HUDEP-2 (cell line): Measurements from ENCODE around the gene PRODH2.
"Not testable (repeated sequence)": the region's sequence is repeated elsewhere in the genome, so short reads cannot be mapped to it uniquely, and the experiment has no call there.

ENCODE experiments used
- DNase-seq, 76 experiments: peaks; one replicate each; lab custom pipeline; 2025; ENCODE audit not compliant: unreplicated experiment in 76 of 76; lab: John Stamatoyannopoulos, UW

The PRODH2 gene

GRCh38 chr19:35797663-35798062, 15.0 kb downstream of the PRODH2 start:
- DNase-seq = peak in 61 of 76 experiments; percentile 18 to 90 (median 65)

DNA sequence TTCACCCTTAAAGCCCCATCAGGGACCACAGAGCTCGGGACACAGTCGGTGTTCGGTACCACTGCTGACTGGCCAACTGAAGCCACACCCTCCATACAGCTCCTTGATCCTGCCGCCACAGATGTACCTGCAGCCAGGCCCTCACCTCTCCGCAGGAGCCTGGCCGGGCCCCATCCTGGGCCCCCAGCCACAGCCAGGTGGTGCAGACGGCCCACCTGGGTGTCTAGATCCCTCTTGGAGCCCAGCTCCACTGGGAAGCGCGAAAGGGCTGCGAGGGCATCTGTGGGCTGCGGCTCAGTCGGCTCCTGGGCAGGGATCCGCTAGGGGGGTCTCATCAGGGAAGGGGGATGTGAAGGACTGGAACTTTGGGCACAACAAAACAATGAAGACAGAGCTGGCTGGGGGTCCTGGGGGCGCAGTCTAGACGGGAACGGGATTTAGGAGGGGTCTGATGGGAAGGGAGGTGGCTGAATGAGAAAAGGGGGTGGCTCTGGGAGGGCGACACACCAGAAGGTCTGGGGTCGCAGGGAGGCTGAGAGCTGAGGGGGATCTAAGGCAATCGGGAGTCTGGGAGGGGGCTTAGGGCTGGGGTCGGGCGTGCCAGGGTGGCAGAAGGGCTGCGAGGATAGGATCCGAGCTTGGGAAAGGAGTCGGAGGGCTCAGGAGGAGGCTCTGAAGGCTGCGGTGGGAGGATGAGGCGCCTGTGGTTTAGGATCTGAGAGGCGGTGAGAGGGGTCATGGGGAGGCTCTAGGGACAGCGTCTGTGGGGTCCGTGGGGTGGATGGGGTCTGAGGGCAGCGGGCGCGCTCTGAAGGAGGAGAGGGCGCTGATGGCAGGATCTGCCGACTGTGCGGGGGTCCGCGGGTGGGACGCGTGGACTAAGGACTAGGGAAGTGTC, 15.8 kb downstream of the PRODH2 start:
- no peak for DNase-seq

GRCh38 chr19:35795564-35795963, 17.1 kb downstream of the PRODH2 start:
- not testable (repeated sequence) for DNase-seq

- peak in 28 of 76 experiments; percentile 8 to 48 (median 27) for DNase-seq
Measured at GRCh38 chr19:35793381-35794165, 19.1 kb downstream of the PRODH2 start.

DNA sequence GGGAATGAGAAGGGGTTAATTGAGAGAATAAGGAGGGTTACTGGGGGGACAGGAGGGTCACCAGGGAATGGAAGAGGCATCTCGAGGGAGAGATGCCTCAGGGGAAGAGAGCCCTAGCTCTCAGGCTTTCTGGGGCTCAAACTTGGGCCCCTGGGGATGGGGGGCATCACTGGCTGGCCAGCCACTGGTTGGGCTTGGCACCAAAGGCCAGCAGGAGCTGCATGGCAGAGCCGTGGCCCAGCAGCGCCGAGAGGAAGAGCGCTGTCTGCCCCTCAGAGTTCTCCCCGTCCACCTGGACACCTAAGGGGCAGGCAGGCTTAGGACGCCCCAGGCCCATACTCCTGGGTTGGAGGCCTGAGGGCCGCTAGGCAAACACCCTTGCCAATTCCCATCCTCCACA, 19.8 kb downstream of the PRODH2 start:
- no peak for DNase-seq

- DNase-seq = no peak
Measured at GRCh38 chr19:35792312-35792711, 20.3 kb downstream of the PRODH2 start.

- no peak for DNase-seq
Measured at GRCh38 chr19:35791814-35792279, 20.8 kb downstream of the PRODH2 start.

DNA sequence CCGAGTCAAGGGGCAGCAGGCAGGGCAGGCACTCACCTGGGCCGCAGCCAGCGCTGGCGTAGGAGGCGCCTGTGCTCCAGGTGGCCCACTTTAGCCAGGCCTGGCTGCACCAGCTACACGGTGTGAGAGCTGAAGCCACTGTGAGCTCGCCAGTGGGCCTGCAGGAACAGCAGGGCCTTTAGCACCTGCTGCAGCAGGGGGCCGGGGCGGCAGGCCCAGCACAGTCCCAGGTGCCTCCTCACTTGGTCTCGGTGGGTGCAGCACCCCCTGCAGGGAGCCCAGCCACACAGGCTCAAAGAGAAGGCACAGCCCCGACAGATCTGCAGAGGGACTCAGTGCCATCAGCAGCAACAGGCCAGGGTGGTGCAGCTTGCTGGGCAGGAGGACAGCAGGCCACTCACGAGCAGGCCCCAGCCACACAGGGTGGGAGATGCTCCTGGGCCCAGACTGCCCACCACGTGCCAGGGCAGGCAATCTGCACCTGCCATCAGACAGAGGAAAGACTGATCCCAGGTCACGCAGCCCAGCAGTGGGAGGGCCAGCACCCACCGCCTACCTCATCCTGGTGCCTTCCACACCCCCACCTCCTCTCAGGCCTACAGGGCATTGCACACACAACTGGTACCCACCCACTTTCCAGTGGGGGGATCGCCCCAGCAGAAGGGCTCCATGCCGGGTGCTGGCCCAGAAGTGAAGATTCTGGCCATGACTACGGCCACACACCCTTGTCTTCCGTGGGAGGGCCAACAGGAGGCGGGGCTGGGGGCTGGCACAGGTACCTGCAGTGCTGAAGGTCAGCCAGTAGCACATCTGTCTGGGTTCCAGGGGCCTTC, 21.4 kb downstream of the PRODH2 start:
- peak in 3 of 76 experiments; percentile 7 to 21 (median 16) for DNase-seq

DNA sequence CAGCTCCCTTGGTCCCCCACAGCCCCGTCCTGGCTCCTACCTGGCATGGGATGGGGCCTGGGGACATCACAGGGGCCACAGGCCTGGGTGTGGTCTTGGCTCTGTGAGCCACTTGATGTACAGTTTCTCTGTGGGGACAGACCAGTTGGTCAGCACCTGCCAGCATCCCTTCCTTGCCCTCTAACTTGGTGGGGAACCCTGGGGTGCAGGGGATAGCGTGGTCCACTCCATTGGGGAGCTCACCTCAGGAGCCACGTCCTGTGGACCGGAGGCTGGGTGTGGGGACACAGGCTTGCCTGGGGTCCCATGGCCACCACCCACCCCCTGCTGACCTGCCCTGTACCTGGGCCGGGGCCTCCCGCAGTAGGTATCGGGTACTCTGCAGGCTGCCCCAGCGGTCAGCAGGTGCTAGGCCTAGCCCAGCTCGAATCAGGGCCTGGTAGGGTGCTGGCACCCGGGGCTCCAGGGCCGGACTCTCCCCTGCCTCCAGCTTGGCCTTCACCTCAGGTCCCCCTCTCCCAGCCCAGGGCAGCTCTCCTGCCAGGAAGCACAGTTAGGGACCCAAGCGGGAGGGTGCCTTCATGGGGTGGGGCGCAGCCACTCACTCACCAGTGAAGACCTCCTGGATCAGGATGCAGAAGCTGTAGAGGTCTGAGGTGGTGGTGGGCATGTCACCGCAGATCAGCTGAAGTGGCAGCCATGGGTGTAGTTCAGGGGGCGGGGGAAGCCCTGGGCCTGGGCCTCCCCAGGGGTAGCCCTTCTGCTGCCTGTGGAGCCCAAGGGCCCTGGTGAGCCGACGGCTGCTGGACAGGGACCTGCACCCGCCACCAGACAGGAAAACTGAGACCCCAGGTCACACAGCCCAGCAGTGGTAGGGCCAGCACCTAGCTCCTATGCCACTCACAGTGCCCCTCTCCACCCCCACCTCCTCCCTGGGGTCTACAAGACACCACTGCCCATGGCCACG, 22.4 kb downstream of the PRODH2 start:
- no peak for DNase-seq

DNA sequence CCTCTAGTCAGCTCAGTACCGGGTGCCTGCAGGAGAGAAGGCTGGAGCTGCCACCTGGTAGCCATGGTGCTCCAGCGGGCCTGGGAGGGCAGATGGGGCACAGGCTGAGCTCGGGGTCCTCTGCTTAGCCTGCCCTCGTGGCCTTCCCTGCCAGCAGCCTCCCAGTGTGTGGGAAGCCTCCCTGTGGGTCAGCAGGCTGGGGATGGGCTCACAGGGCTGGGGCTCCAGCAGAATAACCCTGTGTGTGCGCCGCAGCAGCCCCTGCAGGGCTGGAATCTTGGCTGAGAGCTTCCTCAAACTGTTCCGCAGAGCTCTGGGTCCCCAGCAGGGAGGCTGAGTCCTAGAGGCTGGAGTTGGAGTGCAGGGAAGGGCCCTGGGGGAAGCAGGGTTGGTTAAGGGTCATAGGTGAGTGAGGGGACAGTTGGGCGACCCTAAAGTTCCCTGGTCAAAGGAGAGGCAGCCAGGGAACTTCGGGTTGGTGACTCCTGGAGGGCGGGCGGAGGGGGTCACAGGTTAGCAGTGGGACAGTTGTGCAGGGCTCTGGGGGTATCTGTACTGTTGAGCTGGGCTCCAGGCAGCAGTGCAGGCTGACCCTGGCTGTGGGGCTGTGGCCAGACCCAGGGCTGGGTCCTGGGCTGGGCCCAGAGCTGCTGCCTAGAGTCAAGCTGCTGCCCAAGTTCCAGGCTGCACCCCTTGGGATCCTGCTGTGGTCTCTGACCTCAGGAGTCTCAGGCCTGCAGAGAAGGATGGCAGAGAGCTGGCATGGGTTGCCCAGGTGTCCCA, 23.3 kb downstream of the PRODH2 start:
- no peak for DNase-seq

- no peak for DNase-seq
Measured at GRCh38 chr19:35788205-35788960, 24.3 kb downstream of the PRODH2 start.

GRCh38 chr19:35787227-35787799, 25.3 kb downstream of the PRODH2 start:
- DNase-seq = no peak

DNA sequence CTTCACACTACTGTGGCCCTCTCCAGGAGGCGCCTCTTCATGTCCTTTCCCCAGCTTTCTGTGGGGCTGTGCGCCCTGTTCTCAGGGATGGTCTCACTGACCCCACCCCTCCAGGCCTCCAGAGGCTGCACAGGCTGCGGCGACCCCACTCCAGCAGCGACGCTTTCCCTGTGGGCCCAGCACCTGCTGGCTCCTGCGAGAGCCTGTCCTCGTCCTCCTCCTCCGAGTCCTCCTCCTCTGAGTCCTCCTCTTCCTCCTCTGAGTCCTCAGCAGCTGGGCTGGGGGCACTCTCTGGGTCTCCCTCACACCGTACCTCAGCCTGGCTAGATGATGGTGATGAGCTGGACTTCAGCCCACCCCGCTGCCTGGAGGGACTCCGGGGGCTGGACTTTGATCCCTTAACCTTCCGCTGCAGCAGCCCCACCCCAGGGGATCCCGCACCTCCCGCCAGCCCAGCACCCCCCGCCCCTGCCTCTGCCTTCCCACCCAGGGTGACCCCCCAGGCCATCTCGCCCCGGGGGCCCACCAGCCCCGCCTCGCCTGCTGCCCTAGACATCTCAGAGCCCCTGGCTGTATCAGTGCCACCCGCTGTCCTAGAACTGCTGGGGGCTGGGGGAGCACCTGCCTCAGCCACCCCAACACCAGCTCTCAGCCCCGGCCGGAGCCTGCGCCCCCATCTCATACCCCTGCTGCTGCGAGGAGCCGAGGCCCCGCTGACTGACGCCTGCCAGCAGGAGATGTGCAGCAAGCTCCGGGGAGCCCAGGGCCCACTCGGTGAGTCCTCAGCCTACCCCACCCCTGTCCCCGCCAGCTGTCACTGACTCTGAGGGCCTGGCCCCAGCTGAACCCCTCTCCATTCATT, 26.1 kb downstream of the PRODH2 start:
- no peak for DNase-seq

DNA sequence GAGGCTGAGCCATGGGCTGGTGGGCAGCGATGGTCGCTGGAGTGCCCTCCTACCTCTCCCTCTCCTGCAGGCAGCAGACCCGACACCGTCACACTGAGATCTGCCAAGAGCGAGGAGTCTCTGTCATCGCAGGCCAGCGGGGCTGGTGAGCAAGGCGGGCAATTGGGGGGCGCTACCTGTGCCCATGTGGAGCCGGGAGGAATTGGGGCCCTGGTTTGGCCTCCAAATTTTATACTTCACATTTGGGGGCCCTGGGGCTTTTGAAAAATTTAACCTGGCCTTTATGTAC, 27.4 kb downstream of the PRODH2 start:
- no peak for DNase-seq

GRCh38 chr19:35784503-35785338, 27.9 kb downstream of the PRODH2 start:
- no peak for DNase-seq
